Neutrophil (primary cell): ENCODE data around the gene GALNT18.

Experiments
- H3K27ac ChIP-seq: fragments of 200-600 bp; sonication (generic); 2 replicates; pipeline ENCODE4 v1.5.1; 2016; ENCODE audit warnings: mild to moderate bottlenecking, moderate library complexity
- H3K27me3 ChIP-seq: fragments of 200-600 bp; sonication (generic); 2 replicates; pipeline ENCODE4 v1.6.0; 2016; ENCODE audit warnings: mild to moderate bottlenecking
- H3K36me3 ChIP-seq: fragments of 200-600 bp; sonication (generic); 2 replicates; pipeline ENCODE4 v1.5.1; 2017
- H3K4me1 ChIP-seq, 2 experiments: fragments of 200-600 bp in 1 of 2; sonication (generic) in 1 of 2; 1 replicate in 1 of 2; 2 replicates in 1 of 2; pipeline versions ENCODE4 v1.5.1 to v1.6.1; 2013 to 2016; ENCODE audit warnings: low read depth in 1 of 2, low read length in 1 of 2, mild to moderate bottlenecking in 1 of 2, moderate library complexity in 1 of 2; ENCODE audit not compliant: control insufficient read depth in 1 of 2, insufficient read depth in 1 of 2
- H3K4me3 ChIP-seq, 2 experiments: fragments of 200-600 bp in 1 of 2; sonication (generic) in 1 of 2; 1 replicate in 1 of 2; 2 replicates in 1 of 2; pipeline ENCODE4 v1.5.1; 2013 to 2016; ENCODE audit warnings: low read depth in 1 of 2, low read length in 1 of 2, mild to moderate bottlenecking in 1 of 2, moderate library complexity in 1 of 2
- H3K9me3 ChIP-seq: fragments of 200-600 bp; sonication (generic); 2 replicates; pipeline ENCODE4 v1.5.1; 2016
- TF ChIP-seq, protein P1 (sequence below): fragments of 200-600 bp; sonication (generic); IDR thresholded peaks from 2 replicates; pipeline ENCODE4 v1.5.1; 2016; ENCODE audit warnings: antibody characterized with exemption

The GALNT18 gene

DNA sequence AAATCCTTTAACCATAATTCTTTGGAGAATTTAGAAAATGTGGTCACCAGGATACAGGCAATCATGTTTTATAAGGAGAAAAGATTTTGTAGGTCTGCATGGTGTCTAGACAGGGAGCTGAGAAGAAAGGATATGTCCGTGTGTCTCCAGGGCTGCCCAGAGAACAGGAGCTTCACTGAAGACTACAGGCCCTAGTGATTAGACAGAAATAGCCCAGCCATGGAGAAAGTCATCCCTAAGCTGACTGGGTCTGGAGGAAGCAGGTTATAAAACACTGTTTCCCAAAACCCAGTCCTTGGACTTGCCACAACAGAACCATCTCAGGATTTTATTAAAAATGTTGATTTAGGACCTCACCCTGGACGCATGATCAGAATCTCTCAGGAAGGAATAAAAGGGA is 84.4 kb downstream of the GALNT18 start:
- no peaks in the 10 kb centered on the region for H3K4me1 ChIP-seq
- no peaks in the 10 kb centered on the region for H3K36me3 ChIP-seq
- H3K9me3 ChIP-seq, result no peaks in the 10 kb centered on the region
- H3K4me3 ChIP-seq, result no peak overlapping the region
- no peak overlapping the region for H3K27ac ChIP-seq
- no peaks in the 10 kb centered on the region for H3K27me3 ChIP-seq
- TF ChIP-seq, protein P1, sequence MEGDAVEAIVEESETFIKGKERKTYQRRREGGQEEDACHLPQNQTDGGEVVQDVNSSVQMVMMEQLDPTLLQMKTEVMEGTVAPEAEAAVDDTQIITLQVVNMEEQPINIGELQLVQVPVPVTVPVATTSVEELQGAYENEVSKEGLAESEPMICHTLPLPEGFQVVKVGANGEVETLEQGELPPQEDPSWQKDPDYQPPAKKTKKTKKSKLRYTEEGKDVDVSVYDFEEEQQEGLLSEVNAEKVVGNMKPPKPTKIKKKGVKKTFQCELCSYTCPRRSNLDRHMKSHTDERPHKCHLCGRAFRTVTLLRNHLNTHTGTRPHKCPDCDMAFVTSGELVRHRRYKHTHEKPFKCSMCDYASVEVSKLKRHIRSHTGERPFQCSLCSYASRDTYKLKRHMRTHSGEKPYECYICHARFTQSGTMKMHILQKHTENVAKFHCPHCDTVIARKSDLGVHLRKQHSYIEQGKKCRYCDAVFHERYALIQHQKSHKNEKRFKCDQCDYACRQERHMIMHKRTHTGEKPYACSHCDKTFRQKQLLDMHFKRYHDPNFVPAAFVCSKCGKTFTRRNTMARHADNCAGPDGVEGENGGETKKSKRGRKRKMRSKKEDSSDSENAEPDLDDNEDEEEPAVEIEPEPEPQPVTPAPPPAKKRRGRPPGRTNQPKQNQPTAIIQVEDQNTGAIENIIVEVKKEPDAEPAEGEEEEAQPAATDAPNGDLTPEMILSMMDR, result no peak

DNA sequence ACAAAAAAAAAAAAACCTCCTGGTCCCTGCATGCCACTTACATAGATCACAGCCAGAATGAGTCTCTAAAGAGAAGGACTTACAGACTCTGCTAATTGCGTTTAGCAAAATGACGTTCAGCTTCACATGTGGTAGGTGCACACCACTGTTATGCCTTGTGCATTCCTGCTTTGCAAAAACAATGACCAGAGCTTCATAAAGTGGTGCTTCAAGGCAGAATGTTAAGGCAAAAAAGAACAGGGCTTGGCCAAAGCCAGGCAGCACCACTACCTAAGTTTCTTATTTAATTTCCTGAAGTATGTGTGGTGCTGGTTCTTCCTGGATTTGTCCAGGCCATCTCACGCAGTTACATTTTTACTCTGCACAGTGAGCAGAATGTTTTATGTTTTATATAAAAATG is 85.2 kb downstream of the GALNT18 start:
- no peaks in the 10 kb centered on the region for H3K27me3 ChIP-seq
- no peaks in the 10 kb centered on the region for H3K36me3 ChIP-seq
- TF ChIP-seq, protein P1, result no peak
- H3K9me3 ChIP-seq, result no peaks in the 10 kb centered on the region
- no peak overlapping the region for H3K4me3 ChIP-seq
- no peaks in the 10 kb centered on the region for H3K4me1 ChIP-seq
- no peak overlapping the region for H3K27ac ChIP-seq

DNA sequence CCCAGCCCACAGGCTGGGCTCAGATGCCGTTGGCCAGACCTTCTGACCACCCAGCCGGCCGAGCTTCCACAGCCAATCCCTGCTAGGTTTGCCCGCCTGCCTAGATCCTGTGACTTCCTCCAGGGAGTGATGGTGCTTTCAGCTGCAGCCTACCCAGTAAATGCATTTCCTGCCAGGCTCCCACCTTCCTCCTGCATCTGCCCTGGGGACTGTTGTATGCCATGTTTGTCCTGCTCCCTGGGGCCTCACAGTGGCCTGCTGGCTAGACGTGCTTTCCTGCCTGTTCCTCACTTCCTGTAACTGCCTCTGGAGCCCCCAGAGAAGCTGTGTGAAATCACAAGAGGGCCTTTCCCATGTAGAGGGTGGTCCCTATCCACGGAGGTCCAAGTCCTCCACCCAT is 86.2 kb downstream of the GALNT18 start:
- Histone ChIP-seq H3K27ac (no peak overlapping the region), H3K9me3 (no peaks in the 10 kb centered on the region), H3K4me3 (no peak overlapping the region), H3K27me3 (no peaks in the 10 kb centered on the region), H3K4me1 (no peaks in the 10 kb centered on the region), H3K36me3 (no peaks in the 10 kb centered on the region)
- TF ChIP-seq, protein P1, result no peak

DNA sequence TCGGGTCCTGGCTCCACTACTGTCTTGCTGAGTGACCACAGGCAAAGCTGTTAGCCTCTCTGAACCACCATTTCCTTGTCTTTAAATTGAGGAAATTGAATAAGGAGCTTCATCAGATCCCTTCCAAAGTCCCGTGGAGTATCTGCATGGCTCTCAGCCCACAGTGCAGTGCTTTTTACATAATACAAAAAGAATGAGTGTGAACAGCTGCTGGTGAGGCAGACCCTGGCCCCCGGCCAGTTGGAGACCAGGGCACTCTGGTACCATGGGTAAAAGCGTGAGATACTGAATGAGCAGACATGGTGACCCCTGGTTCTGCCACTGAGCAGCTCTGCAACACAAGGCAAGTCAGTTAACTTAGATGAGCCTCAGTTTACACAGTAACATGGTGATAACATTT is 86.8 kb downstream of the GALNT18 start:
- Histone ChIP-seq H3K4me1 (no peaks in the 10 kb centered on the region), H3K36me3 (no peaks in the 10 kb centered on the region), H3K4me3 (no peak overlapping the region), H3K27me3 (no peaks in the 10 kb centered on the region), H3K9me3 (no peaks in the 10 kb centered on the region), H3K27ac (no peak overlapping the region)
- TF ChIP-seq, protein P1, result no peak

DNA sequence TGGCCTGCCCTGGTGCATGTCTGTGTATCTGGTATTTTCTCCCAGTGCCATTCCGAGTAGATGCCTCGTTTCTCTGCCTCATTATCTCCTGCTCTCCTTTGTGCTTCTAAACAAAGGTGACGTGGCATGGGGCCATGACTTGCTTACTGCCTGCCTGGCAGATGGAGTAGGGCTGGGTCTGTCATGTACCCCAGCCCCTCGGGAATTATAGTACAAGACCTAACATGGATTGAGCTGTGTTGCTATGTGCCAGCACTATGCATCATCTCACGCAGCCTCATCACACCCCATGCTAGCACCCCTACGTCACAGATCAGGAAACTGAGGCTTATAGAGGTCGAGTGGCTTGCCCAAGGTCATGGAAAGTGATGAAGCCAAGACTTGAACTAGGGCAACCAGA is 88.1 kb downstream of the GALNT18 start:
- TF ChIP-seq, protein P1, result no peak
- Histone ChIP-seq H3K4me3 (no peak overlapping the region), H3K4me1 (no peaks in the 10 kb centered on the region)

DNA sequence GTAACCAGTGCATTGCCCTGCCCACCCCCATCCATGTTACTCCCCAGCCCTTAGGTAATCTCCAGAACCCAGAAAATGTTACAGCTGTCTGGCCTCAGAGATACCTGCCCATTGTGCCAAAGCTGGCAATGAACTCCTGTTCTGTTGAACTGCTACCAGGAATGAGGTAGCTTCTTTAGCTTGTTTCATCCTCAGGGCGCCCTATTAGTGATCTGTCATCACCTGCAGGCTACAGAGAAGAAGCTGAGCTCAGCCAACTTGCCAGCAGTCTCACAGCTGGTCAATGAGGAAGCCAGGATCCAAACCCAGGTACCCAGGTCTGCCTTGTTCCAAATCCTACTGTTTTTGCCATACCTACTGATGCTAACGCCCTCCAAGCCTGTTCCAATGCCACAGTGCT is 88.7 kb downstream of the GALNT18 start:
- Histone ChIP-seq H3K4me1 (no peaks in the 10 kb centered on the region), H3K9me3 (no peaks in the 10 kb centered on the region), H3K27me3 (no peaks in the 10 kb centered on the region), H3K36me3 (no peaks in the 10 kb centered on the region), H3K27ac (no peak overlapping the region), H3K4me3 (no peak overlapping the region)
- TF ChIP-seq, protein P1, result no peak

More for the DNA sequence above, 88.1 kb downstream of the GALNT18 start:
- Histone ChIP-seq H3K36me3 (no peaks in the 10 kb centered on the region), H3K9me3 (no peaks in the 10 kb centered on the region), H3K27me3 (no peaks in the 10 kb centered on the region), H3K27ac (no peak overlapping the region)
